Esophagus muscularis mucosa (tissue), 4 donors: ENCODE data around the gene MRPS2. TPM values are rescaled to one million over a fixed set of nuclear protein-coding genes. Genes with fewer than 3 reads are reported as not detected.
"Not testable (repeated sequence)": the region's sequence is repeated elsewhere in the genome, so short reads cannot be mapped to it uniquely, and the experiment has no call there.

Experiments used
- DNase-seq: peaks from one replicate; pipeline ENCODE4 v3.0.0-alpha.2; 2017; ENCODE audit errors: extremely low spot score
- H3K27ac ChIP-seq, 4 donors: fragments of 200-600 bp; sonication (generic); replicated peaks in 1 of 4; 1 replicate in 3 of 4; 2 replicates in 1 of 4; pipeline ENCODE4 v1.5.1; 2016 to 2019; ENCODE audit warnings: mild to moderate bottlenecking in 1 of 4
- H3K27me3 ChIP-seq, 4 donors: fragments of 200-600 bp; sonication (generic); one replicate each; pipeline versions ENCODE4 v1.5.1 to v1.6.0; 2016 to 2019
- H3K36me3 ChIP-seq, 4 donors: fragments of 200-600 bp; sonication (generic); one replicate each; pipeline ENCODE4 v1.5.1; 2016 to 2019
- H3K4me1 ChIP-seq, 4 donors: fragments of 200-600 bp; sonication (generic); one replicate each; pipeline ENCODE4 v1.5.1; 2016 to 2019
- H3K4me3 ChIP-seq, 4 donors: fragments of 200-600 bp; sonication (generic); 1 replicate in 2 of 4; 2 replicates in 2 of 4; pipeline ENCODE4 v1.5.1; 2016 to 2019; ENCODE audit warnings: mild to moderate bottlenecking in 4 of 4, moderate library complexity in 1 of 4
- H3K9me3 ChIP-seq, 4 donors: fragments of 200-600 bp; sonication (generic); 1 replicate in 3 of 4; 2 replicates in 1 of 4; pipeline ENCODE4 v1.5.1; 2016 to 2019
- EP300 ChIP-seq: sonication (generic); formaldehyde crosslinking; IDR thresholded peaks from one replicate; pipeline ENCODE4 v1.6.1; 2017; ENCODE audit warnings: antibody characterized with exemption
- POLR2A ChIP-seq: fragments of 450-650 bp; IDR thresholded peaks from one replicate; pipeline ENCODE4 v1.6.1; 2017; ENCODE audit warnings: antibody characterized with exemption, moderate library complexity, mild to moderate bottlenecking, low read depth
- POLR2AphosphoS5 ChIP-seq, 2 donors: sonication (generic); formaldehyde crosslinking; IDR thresholded peaks; one replicate each; pipeline ENCODE4 v1.6.1; 2017; ENCODE audit warnings: antibody characterized with exemption in 2 of 2
- WGBS: methylation state at CpG from one replicate; pipeline ENCODE4 v1.1.5; 2018; 5-methylcytosine and 5-hydroxymethylcytosine counted together
- intact Hi-C: fragments of 100-400 bp; cut with DNase I; formaldehyde crosslinking; loops from one replicate; pipeline ENCODE4 v1.15.1; 2023
- total RNA-seq, 4 donors: library from RNA; depleted of rRNA; stranded (reverse); fragments of >200 nt; gene quantifications; one replicate each; pipeline versions ENCODE4 v1.1.0 to v1.2.1, GENCODE V29; 2016
- TF ChIP-seq, protein P1 (sequence below), 3 experiments: fragments of 200-600 bp in 2 of 3; fragments of 450-650 bp in 1 of 3; sonication (generic) in 2 of 3; IDR thresholded peaks; one replicate each; pipeline ENCODE4 v1.5.1; 2017 to 2019; ENCODE audit warnings: antibody characterized with exemption in 3 of 3, mild to moderate bottlenecking in 2 of 3, moderate library complexity in 1 of 3

Gene MRPS2
- total RNA-seq, 4 donors from 2014 or later: 19.5 to 47.3 (median 37.9) TPM

DNA sequence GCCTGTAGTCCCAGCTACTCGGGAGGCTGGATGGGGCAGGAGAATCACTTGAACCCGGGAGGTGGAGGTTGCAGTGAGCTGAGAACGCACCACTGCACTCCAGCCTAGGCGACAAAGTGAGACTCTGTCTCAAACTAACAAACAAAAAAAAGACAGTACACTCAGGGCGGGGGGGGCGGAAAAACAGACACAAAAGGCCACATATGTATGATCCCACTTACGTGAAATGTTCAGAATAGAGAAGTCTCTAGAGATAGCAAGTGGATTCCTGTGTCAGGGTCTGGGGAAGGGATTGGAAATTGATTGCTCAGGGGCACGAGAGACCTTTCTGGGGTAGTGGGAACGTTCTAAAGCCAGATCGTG, 11.7 kb downstream of the MRPS2 start:
- Histone ChIP-seq H3K4me3 (no peak overlapping the region), H3K36me3 (no peaks in the 10 kb centered on the region), H3K27ac (no peak overlapping the region), H3K9me3 (peaks cover 0 to 14% (median 0%) of the 10 kb centered on the region in 4 donors), H3K4me1 (no peaks in the 10 kb centered on the region), H3K27me3 (peaks cover 0 to 24% (median 0%) of the 10 kb centered on the region in 4 donors)
- DNase-seq: no peak
- 75% methylated on average over 10 of the region's 10 CpGs for WGBS
- intact Hi-C loops: no loop called here
- TF ChIP-seq POLR2A (no peak), EP300 (no peak), POLR2AphosphoS5 (IDR thresholded peaks at IDR 0.05) (no peak)
- TF ChIP-seq, protein P1, sequence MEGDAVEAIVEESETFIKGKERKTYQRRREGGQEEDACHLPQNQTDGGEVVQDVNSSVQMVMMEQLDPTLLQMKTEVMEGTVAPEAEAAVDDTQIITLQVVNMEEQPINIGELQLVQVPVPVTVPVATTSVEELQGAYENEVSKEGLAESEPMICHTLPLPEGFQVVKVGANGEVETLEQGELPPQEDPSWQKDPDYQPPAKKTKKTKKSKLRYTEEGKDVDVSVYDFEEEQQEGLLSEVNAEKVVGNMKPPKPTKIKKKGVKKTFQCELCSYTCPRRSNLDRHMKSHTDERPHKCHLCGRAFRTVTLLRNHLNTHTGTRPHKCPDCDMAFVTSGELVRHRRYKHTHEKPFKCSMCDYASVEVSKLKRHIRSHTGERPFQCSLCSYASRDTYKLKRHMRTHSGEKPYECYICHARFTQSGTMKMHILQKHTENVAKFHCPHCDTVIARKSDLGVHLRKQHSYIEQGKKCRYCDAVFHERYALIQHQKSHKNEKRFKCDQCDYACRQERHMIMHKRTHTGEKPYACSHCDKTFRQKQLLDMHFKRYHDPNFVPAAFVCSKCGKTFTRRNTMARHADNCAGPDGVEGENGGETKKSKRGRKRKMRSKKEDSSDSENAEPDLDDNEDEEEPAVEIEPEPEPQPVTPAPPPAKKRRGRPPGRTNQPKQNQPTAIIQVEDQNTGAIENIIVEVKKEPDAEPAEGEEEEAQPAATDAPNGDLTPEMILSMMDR (IDR thresholded peaks at IDR 0.05): no peak

DNA sequence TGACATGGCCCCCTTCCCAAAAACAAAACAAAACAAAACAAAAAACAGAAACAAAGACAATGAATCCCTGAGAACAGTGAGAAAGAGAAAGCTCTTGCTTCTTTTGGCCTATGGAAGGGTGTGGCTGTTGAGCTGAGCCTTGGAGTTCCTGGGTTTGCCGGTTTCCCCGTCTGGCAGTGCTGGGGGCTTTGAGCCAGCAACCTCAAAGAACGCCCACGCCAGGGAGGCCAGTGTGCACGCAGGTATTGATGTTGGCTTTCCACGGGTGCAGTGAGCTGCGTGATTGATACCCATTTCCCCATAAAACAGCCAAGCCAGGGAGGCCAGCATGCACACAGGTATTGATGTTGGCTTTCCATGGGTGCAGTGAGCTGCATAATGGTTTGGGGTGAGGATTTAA, 12.4 kb downstream of the MRPS2 start:
- Histone ChIP-seq H3K36me3 (no peaks in the 10 kb centered on the region), H3K27ac (no peak overlapping the region), H3K4me1 (no peaks in the 10 kb centered on the region), H3K9me3 (peaks cover 0 to 14% (median 0%) of the 10 kb centered on the region in 4 donors), H3K27me3 (peaks cover 0 to 24% (median 0%) of the 10 kb centered on the region in 4 donors), H3K4me3 (no peak overlapping the region)
- intact Hi-C loops: no loop called here
- no peak for DNase-seq
- WGBS: 70% methylated on average over 7 of the region's 7 CpGs
- TF ChIP-seq POLR2AphosphoS5 (IDR thresholded peaks at IDR 0.05): no peak
- TF ChIP-seq, protein P1 (IDR thresholded peaks at IDR 0.05): no peak
- no peak for TF ChIP-seq POLR2A
- no peak for TF ChIP-seq EP300

DNA sequence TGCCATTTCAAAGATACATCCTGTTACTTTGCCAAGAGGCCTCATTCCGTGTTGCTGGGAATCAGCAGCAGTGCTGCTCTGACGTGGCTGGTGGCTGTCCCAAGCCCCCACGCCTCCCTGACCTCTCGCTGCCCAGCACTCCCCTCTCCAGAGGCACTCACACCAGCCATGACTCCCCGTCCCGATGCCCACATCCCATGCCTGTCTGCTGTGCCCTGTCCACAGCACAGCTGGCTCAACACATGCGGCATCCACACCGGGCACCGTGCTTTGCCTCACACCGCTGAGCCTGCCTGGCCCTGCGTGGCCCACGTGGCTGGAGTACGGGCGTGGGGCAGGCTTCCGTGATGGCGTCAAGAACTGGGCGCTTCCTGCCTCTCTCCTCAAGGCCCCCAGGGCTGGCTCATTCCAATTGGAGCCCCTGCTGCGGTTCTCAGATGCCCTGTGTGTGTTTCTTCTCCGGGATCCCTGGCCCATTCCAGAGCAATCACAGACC, 12.9 kb downstream of the MRPS2 start:
- no peak for TF ChIP-seq POLR2A
- TF ChIP-seq EP300: no peak
- TF ChIP-seq, protein P1 (IDR thresholded peaks at IDR 0.05): no peak
- no peak for TF ChIP-seq POLR2AphosphoS5 (IDR thresholded peaks at IDR 0.05)
- Histone ChIP-seq H3K36me3 (no peaks in the 10 kb centered on the region), H3K27me3 (peaks cover 0 to 24% (median 0%) of the 10 kb centered on the region in 4 donors), H3K9me3 (peaks cover 0 to 10% (median 0%) of the 10 kb centered on the region in 4 donors), H3K4me1 (no peaks in the 10 kb centered on the region), H3K4me3 (no peak overlapping the region), H3K27ac (no peak overlapping the region)
- WGBS: 75% methylated on average over 6 of the region's 19 CpGs
- intact Hi-C loops: no loop called here
- no peak for DNase-seq

DNA sequence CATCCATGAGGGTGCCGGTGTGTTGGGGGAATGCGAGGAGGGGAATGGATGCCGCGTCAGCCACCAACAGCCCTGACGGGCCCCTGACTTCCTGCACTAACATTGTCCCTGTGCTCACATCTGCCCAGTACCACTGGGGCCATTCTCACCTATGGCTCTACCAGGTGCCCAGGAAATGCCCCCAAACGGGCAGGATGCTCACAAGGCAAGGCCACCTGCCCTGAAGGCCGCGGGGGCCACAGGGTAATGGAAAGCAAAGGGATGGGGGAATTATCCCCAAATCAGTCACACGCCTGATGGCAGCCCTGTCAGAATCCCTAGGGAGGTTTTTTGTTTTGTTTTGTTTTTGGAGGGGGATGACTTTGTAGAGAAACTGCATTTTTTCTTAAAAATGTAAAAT, 13.4 kb downstream of the MRPS2 start:
- no CpG with 5 or more reads among the region's 9 CpGs for WGBS
- DNase-seq, H3K4me1 ChIP-seq, H3K4me3 ChIP-seq, H3K9me3 ChIP-seq, H3K27ac ChIP-seq, H3K36me3 ChIP-seq, intact Hi-C loops: not testable (repeated sequence)
- H3K27me3 ChIP-seq: peaks cover 0 to 24% (median 0%) of the 10 kb centered on the region in 4 donors

DNA sequence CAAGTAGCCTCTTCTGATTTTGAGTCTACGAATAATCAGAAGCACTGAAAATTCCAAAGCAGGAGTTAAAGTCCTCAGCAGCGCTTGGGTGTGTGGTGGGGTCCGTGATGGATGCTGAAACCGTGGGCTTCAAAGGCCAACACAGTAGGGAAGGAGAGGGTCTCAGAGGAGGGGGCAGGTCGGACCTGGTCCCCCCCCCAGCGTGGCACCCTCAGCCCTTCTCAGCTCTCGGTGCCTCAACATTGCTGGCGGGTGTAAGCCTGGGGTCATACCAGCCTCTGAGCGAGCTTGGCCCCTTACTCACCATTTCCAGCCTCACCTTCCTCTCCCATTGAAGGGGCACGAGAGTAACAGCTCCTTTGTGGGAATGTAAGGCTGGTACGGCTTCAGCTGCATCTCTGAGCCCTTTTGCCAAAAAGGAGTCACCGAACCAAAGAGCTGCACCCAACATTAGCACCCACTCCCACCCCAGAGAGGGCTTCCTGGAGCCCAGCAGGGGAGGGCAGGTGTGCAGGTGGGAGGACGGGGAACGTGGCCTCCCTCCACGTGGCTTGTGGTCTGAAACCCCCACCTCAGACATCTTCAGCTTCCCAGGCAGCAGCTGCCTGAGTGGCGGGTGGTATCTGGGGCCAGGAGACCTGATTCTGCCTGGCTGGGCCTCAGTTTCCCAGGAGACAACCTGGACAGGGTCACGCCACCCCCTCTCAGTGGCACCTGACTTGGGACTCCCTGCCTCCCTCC, 14.0 kb downstream of the MRPS2 start:
- no peak overlapping the region for H3K4me3 ChIP-seq
- H3K4me1 ChIP-seq: no peaks in the 10 kb centered on the region

More for the DNA sequence above, 14.0 kb downstream of the MRPS2 start:
- intact Hi-C loops: no loop called here
- Histone ChIP-seq H3K27me3 (peaks cover 0 to 24% (median 0%) of the 10 kb centered on the region in 4 donors), H3K27ac (no peak overlapping the region), H3K36me3 (no peaks in the 10 kb centered on the region), H3K9me3 (no peaks in the 10 kb centered on the region)
- DNase-seq: no peak
- 79% methylated on average over 9 of the region's 17 CpGs for WGBS
- TF ChIP-seq POLR2AphosphoS5 (IDR thresholded peaks at IDR 0.05) (no peak), POLR2A (no peak), EP300 (no peak)
- TF ChIP-seq, protein P1 (IDR thresholded peaks at IDR 0.05): no peak
